GM04503 (cell line): ENCODE data around the gene GBGT1.
A peak's percentile ranks its signal among the peaks of the same experiment; 100 is the strongest.
"Not testable (repeated sequence)": the region's sequence is repeated elsewhere in the genome, so short reads cannot be mapped to it uniquely, and the experiment has no call there.

Experiments
- DNase-seq: peaks from one replicate; pipeline ENCODE4 v3.0.0-alpha.2; 2012; ENCODE audit warnings: low read depth

GBGT1 gene

GRCh38 chr9:133195029-133195428 lies 31.3 kb upstream of the GBGT1 start:
- no peak for DNase-seq

GRCh38 chr9:133194597-133194996 lies 30.9 kb upstream of the GBGT1 start:
- no peak for DNase-seq

- no peak for DNase-seq
Observed at GRCh38 chr9:133191989-133192388, 28.3 kb upstream of the GBGT1 start.

GRCh38 chr9:133189826-133190225 lies 26.1 kb upstream of the GBGT1 start:
- DNase-seq = no peak

GRCh38 chr9:133188843-133189180 lies 25.1 kb upstream of the GBGT1 start:
- no peak for DNase-seq

- no peak for DNase-seq
Observed at GRCh38 chr9:133188006-133188842, 24.5 kb upstream of the GBGT1 start.

- DNase-seq = no peak
Observed at GRCh38 chr9:133187561-133188005, 23.9 kb upstream of the GBGT1 start.

- DNase-seq = no peak
Observed at GRCh38 chr9:133186736-133187135, 23.0 kb upstream of the GBGT1 start.

- DNase-seq = peak; percentile 56
Observed at GRCh38 chr9:133184971-133185370, 21.3 kb upstream of the GBGT1 start.

GRCh38 chr9:133182151-133182550 lies 18.4 kb upstream of the GBGT1 start:
- DNase-seq = no peak

GRCh38 chr9:133181561-133181960 lies 17.8 kb upstream of the GBGT1 start:
- no peak for DNase-seq

GRCh38 chr9:133180953-133181352 lies 17.2 kb upstream of the GBGT1 start:
- DNase-seq = no peak

GRCh38 chr9:133173056-133173455 lies 9.3 kb upstream of the GBGT1 start:
- DNase-seq = no peak

- DNase-seq = no peak
Observed at GRCh38 chr9:133171161-133171961, 7.6 kb upstream of the GBGT1 start.

- no peak for DNase-seq
Observed at GRCh38 chr9:133170716-133171115, 7.0 kb upstream of the GBGT1 start.

- not testable (repeated sequence) for DNase-seq
Observed at GRCh38 chr9:133169687-133170086, 6.0 kb upstream of the GBGT1 start.

- DNase-seq = no peak
Observed at GRCh38 chr9:133169102-133169501, 5.4 kb upstream of the GBGT1 start.

GRCh38 chr9:133168432-133168831 lies 4.7 kb upstream of the GBGT1 start:
- no peak for DNase-seq

- no peak for DNase-seq
Observed at GRCh38 chr9:133167769-133168168, 4.1 kb upstream of the GBGT1 start.

- DNase-seq = no peak
Observed at GRCh38 chr9:133167096-133167730, 3.5 kb upstream of the GBGT1 start.

- DNase-seq = no peak
Observed at GRCh38 chr9:133166392-133166791, 2.7 kb upstream of the GBGT1 start.

- DNase-seq = no peak
Observed at GRCh38 chr9:133165452-133165730, 1.7 kb upstream of the GBGT1 start.

GRCh38 chr9:133164191-133164590 lies 477 bp upstream of the GBGT1 start:
- DNase-seq = no peak
